Small intestine (tissue), 7 donors: ENCODE results near the gene CCM2. TPM values are rescaled to one million over a fixed set of nuclear protein-coding genes. Genes with fewer than 3 reads are reported as not detected.

Source experiments
- DNase-seq, 2 donors: peaks; one replicate each; pipeline versions ENCODE4 v3.0.0 to v3.0.0-alpha.2; 2013
- FAIRE-seq: peaks from 2 replicates; lab custom pipeline; 2012; peaks lifted over from hg19 to GRCh38; lab: Jason Lieb, UNC
- H3K27ac ChIP-seq, 3 donors: one replicate each; pipeline ENCODE4 v1.5.1; 2013; ENCODE audit warnings: low read length in 2 of 3, mild to moderate bottlenecking in 2 of 3, control low read depth in 1 of 3, inconsistent platforms in 1 of 3, low read depth in 1 of 3, moderate library complexity in 1 of 3
- H3K27me3 ChIP-seq, 3 donors: one replicate each; pipeline ENCODE4 v1.6.1; 2013; ENCODE audit warnings: low read length in 3 of 3, inconsistent platforms in 1 of 3; ENCODE audit not compliant: control insufficient read depth in 3 of 3, insufficient read depth in 3 of 3
- H3K36me3 ChIP-seq, 3 donors: one replicate each; pipeline ENCODE4 v1.6.1; 2013; ENCODE audit warnings: low read length in 3 of 3, inconsistent platforms in 1 of 3, low read depth in 1 of 3, mild to moderate bottlenecking in 1 of 3, moderate library complexity in 1 of 3; ENCODE audit not compliant: control insufficient read depth in 3 of 3, insufficient read depth in 2 of 3
- H3K4me1 ChIP-seq, 3 donors: one replicate each; pipeline ENCODE4 v1.6.1; 2013; ENCODE audit warnings: low read length in 2 of 3, inconsistent platforms in 1 of 3, low read depth in 1 of 3, mild to moderate bottlenecking in 1 of 3, moderate library complexity in 1 of 3; ENCODE audit not compliant: control insufficient read depth in 3 of 3, insufficient read depth in 2 of 3
- H3K4me3 ChIP-seq, 3 donors: one replicate each; pipeline ENCODE4 v1.5.1; 2013; ENCODE audit warnings: low read length in 3 of 3, control low read depth in 1 of 3, inconsistent platforms in 1 of 3, low read depth in 1 of 3, mild to moderate bottlenecking in 1 of 3, moderate library complexity in 1 of 3
- H3K9me3 ChIP-seq, 2 donors: one replicate each; pipeline ENCODE4 v1.6.1; 2013; ENCODE audit warnings: low read depth in 1 of 2, low read length in 1 of 2; ENCODE audit not compliant: control insufficient read depth in 2 of 2, insufficient read depth in 1 of 2
- WGBS, 3 donors: extraction: QIAGEN DNeasy Blood & Tissue Kit; methylation state at CpG; one replicate each; pipeline ENCODE4 v1.1.7; 2013; 5-methylcytosine and 5-hydroxymethylcytosine counted together
- polyA plus RNA-seq, 4 donors: library from polyadenylated mRNA; stranded (reverse) in 3 of 4; unstranded in 1 of 4; fragments of 200-250 nt in 3 of 4; fragments of 120-200 nt in 1 of 4; gene quantifications; one replicate each; pipeline versions ENCODE4 v1.2.1 to v1.2.3, GENCODE V29; 2013
- donor health status: healthy with polysubstance abuse.
- donor health status: control.
- donor health status: control.
- donor health status: Bipolar disorder and iron deficiency.
- donor health status: healthy.

Gene CCM2
- polyA plus RNA-seq, 4 donors, result 17.8 to 32.3 (median 24.7) TPM

DNA sequence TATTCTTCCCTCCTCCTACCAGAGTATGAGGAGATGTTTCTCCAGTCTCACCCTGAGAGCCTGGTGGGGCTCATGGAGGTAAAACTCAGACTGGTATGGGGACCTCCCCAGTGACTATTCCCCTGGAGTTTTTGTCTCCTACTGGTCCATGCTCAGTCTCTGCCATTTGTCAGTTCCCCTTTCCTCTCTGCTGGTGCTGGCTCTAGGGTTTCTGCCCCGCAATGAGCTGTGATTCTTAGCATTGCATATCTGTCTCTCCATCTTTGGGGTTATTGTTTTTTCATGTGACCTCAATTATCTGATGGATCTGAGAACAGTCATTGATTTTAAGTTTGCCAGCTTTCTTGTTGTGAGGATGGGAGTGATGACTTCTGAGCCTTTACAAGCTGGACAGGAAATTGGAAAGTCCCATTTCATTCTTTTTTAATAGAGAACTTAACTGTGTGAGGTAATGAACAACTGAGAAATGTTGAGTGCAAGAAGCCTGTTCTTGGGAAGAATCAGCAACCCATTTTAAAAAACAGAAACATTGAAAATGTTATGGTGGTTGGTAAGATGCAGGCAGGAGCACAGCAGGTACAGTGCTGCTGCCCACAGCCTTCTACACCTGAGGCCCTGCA lies 61.9 kb downstream of the CCM2 start:
- no peak for DNase-seq
- Histone ChIP-seq H3K27ac (no peak overlapping the region), H3K9me3 (no peaks in the 10 kb centered on the region), H3K27me3 (no peaks in the 10 kb centered on the region), H3K36me3 (peaks cover 1 to 29% (median 5%) of the 10 kb centered on the region in 3 donors), H3K4me1 (no peaks in the 10 kb centered on the region), H3K4me3 (no peak overlapping the region)
- 86 to 96% (median 93%) methylated on average over 1 of the region's 1 CpG for WGBS, 3 donors
- FAIRE-seq, result no peak

- peaks cover 7 to 47% (median 8%) of the 10 kb centered on the region in 3 donors for H3K36me3 ChIP-seq
- H3K4me1 ChIP-seq, result no peaks in the 10 kb centered on the region
- FAIRE-seq (no peak), DNase-seq (no peak)
- no peak overlapping the region for H3K27ac ChIP-seq
- H3K9me3 ChIP-seq, result no peaks in the 10 kb centered on the region
- H3K4me3 ChIP-seq, result no peak overlapping the region
- WGBS, 3 donors, result 90 to 95% (median 92%) methylated on average over 16 of the region's 16 CpGs
- H3K27me3 ChIP-seq, result no peaks in the 10 kb centered on the region
These were observed 64.2 kb downstream of the CCM2 start for GRCh38 chr7:45064047-45064725.

GRCh38 chr7:45065031-45065995 lies 65.3 kb downstream of the CCM2 start:
- FAIRE-seq, result no peak
- H3K36me3 ChIP-seq, result peaks cover 9 to 59% (median 16%) of the 10 kb centered on the region in 3 donors
- 87 to 91% (median 87%) methylated on average over 12 of the region's 12 CpGs for WGBS, 3 donors

DNA sequence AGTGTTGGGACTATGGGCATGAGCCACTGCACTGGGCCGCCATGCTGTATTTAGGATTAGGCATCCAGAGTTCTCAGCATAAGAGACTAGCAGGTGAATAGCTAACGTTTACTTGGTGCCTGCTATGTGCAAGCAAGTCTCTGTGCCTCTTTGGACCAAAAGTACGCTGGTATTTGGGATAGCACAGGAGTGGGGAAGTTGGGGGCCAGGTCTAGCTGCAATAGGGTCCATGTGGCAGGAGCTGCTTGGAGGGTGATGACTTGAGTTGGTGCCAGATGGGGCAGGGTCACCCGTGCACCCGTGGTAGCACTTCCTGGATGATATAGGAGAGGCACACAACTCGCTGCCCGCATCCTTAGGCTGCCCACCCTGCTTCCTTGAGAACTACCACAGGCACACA lies 66.4 kb downstream of the CCM2 start:
- Histone ChIP-seq H3K27ac (no peak overlapping the region), H3K4me1 (no peaks in the 10 kb centered on the region), H3K27me3 (no peaks in the 10 kb centered on the region), H3K4me3 (no peak overlapping the region), H3K9me3 (no peaks in the 10 kb centered on the region), H3K36me3 (peaks cover 11 to 68% (median 22%) of the 10 kb centered on the region in 3 donors)
- WGBS, 3 donors, result 84 to 89% (median 87%) methylated on average over 7 of the region's 7 CpGs
- DNase-seq (no peak), FAIRE-seq (no peak)

More at GRCh38 chr7:45065031-45065995, 65.3 kb downstream of the CCM2 start:
- H3K4me3 ChIP-seq, result no peak overlapping the region
- H3K4me1 ChIP-seq, result no peaks in the 10 kb centered on the region
- H3K27me3 ChIP-seq, result no peaks in the 10 kb centered on the region
- no peak for DNase-seq
- H3K27ac ChIP-seq, result no peak overlapping the region
- no peaks in the 10 kb centered on the region for H3K9me3 ChIP-seq

- no peak overlapping the region for H3K4me3 ChIP-seq
- H3K27me3 ChIP-seq, result no peaks in the 10 kb centered on the region
- FAIRE-seq, result no peak
- H3K9me3 ChIP-seq, result no peaks in the 10 kb centered on the region
- H3K4me1 ChIP-seq, result no peaks in the 10 kb centered on the region
- DNase-seq, result no peak
- WGBS, 3 donors, result 91 to 96% (median 94%) methylated on average over 3 of the region's 3 CpGs
- peaks cover 13 to 77% (median 23%) of the 10 kb centered on the region in 3 donors for H3K36me3 ChIP-seq
- H3K27ac ChIP-seq, result no peak overlapping the region
These were observed 67.6 kb downstream of the CCM2 start for GRCh38 chr7:45067582-45067981.

DNA sequence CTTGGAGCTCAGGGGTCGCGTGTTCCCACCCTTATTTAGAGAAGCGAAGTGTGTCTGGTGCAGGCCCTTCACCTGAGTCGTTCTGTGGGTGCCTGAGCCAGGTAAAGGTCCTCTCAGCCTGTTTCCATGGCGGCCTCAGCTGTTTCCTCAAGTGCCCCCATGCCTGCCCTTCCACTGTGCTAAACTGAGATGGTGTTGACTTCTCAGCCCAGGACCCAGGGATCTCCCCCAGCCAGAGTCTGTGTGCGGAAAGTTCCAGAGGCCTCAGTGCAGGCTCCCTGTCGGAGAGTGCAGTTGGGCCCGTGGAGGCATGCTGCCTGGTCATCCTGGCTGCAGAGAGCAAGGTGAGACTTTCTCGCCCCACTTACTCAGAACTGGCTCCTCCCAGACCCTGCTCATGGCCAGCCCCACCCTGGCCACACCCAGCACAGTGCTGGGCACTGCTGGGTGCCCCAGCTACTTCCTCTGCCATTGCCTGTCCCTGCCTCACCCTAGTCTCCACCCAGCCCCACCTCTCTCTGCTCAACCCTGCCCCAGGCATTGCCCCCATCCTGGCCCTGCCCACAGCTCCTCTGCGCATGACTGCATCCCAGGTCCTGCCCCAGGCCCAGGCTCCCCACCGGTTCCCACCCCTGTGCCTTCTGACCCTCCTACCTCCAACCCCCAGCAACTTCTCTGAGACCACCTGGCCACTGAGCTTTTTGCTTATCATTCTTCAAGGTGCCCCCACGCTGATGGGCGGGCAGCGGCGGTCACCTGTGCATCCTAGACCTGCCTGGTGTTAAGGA lies 68.4 kb downstream of the CCM2 start:
- Histone ChIP-seq H3K4me3 (no peak overlapping the region), H3K27ac (no peak overlapping the region), H3K36me3 (peaks cover 13 to 86% (median 23%) of the 10 kb centered on the region in 3 donors), H3K9me3 (no peaks in the 10 kb centered on the region), H3K4me1 (no peaks in the 10 kb centered on the region), H3K27me3 (no peaks in the 10 kb centered on the region)
- FAIRE-seq (no peak), DNase-seq (peak in 1 of 2 donors; percentile 38)
- 93 to 95% (median 94%) methylated on average over 15 of the region's 15 CpGs for WGBS, 3 donors

GRCh38 chr7:45069444-45070253 lies 69.6 kb downstream of the CCM2 start:
- FAIRE-seq, result no peak
- WGBS, 3 donors, result 92 to 94% (median 94%) methylated on average over 15 of the region's 15 CpGs
- H3K4me1 ChIP-seq, result no peaks in the 10 kb centered on the region
- H3K27me3 ChIP-seq, result no peaks in the 10 kb centered on the region
- H3K27ac ChIP-seq, result no peak overlapping the region
- no peaks in the 10 kb centered on the region for H3K9me3 ChIP-seq
- peaks cover 20 to 89% (median 26%) of the 10 kb centered on the region in 3 donors for H3K36me3 ChIP-seq
- no peak for DNase-seq
- no peak overlapping the region for H3K4me3 ChIP-seq
